ENCODE results near the gene ITPRIP. TPM values are rescaled to one million over a fixed set of nuclear protein-coding genes. Genes with fewer than 3 reads are reported as not detected.

ITPRIP gene
- total and polyA plus RNA-seq, 2 of the 8 experiments (the other 6 are each of a cell fraction or from before 2014, with no cell fraction given): 15.3 to 16.9 TPM

DNA sequence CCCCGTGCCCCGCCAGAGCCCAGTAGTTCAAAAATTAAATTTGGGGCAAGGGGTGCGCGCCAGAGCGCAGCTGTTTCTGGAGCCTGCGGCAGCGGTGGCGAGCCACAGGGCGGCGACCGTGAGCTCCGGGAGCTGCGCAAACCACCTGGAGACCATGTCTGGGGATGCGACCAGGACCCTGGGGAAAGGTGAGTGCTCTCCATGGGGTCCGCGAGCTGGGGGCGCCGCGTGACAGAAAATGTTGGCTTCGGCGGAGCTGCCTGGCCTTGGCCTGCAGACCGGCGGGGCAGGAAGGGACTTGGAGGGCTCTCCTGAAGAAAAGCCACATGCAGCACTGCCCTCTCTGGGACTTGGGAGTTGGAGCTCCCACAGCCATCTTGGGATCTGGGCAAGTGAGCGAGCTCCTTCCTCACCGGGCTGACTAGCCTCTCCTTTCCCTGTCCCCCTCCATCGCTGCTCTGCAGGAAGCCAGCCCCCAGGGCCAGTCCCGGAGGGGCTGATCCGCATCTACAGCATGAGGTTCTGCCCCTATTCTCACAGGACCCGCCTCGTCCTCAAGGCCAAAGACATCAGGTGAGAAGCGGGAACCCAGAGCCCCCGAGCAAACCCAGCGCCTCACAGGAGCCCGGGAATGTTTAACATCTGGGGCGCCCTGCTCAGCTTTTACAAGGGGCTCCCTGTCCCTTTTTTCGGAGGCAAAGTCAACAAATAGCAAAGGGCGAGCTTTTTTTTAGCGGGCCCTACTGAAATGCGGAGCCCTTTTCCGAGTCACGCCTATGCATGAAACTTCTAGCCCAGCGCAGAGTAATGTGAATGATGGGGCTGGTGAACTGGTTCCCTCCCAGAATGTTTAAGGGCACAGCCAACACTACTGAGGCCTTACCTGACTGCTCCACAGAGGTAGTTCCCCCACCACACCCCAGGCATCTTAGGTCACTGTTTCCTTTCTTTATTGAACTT lies 63.2 kb downstream of the ITPRIP start:
- CTCF ChIA-PET (ENCODE audit: partially characterized antibody): interaction anchor here (0.8 to 8.7 kb wide), 65 partner anchors 9 to 562 kb away, joined by 3 to 146 read pairs (median 5); partner anchors contain the start of genes CFAP43, CFAP58, GSTO1 and ITPRIP
- peak overlapping the region; percentile 73; the same call in 1 of the 2 replicates for H3K18ac ChIP-seq (ENCODE audit: extremely low read depth, low read length)
- peak overlapping the region; percentile 52 for H3K56ac ChIP-seq (replicated peaks; ENCODE audit: insufficient read length, low read depth, low read length)
- peaks cover 0 to 2% (median 0%) of the 10 kb centered on the region in 4 experiments; a peak in 2 of 8 replicates for H3K36me3 ChIP-seq (ENCODE audit: control insufficient read depth in 2 of 4, insufficient read depth in 4 of 4, low read length in 3 of 4)
- no peak overlapping the region for H2BK15ac ChIP-seq (ENCODE audit: low read length)
- H3K4me2 ChIP-seq (ENCODE audit: insufficient read depth in 1 of 2, low read depth in 2 of 2, low read length in 2 of 2): peak overlapping the region; percentile 59 to 70
- no peak overlapping the region for H2AK5ac ChIP-seq (ENCODE audit: low read depth, low read length)
- no peak overlapping the region for H2BK120ac ChIP-seq (replicated peaks; ENCODE audit: low read depth, low read length)
- peak overlapping the region; percentile 96; the same call in 1 of the 2 replicates for H4K8ac ChIP-seq (ENCODE audit: extremely low read depth, insufficient read depth, low read length)
- no peak for FAIRE-seq
- peaks cover 0 to 7% (median 2%) of the 10 kb centered on the region in 4 experiments; a peak in 2 of 7 replicates for H3K27me3 ChIP-seq (replicated peaks in 1 of 4; ENCODE audit: control insufficient read depth in 3 of 4, extremely low read depth in 1 of 4, insufficient read depth in 3 of 4, low read length in 3 of 4)
- H2BK12ac ChIP-seq (ENCODE audit: low read depth, low read length): 0 out of 2 replicates have a peak overlapping the region, but pooled peaks have one; percentile 88
- H3K4me1 ChIP-seq (replicated peaks in 1 of 4; ENCODE audit: control insufficient read depth in 3 of 4, insufficient read depth in 4 of 4, low read length in 3 of 4): peaks cover 0 to 1% (median 0%) of the 10 kb centered on the region in 4 experiments; a peak in 2 of 7 replicates
- H2BK5ac ChIP-seq (ENCODE audit: low read depth, low read length): 0 out of 2 replicates have a peak overlapping the region, but pooled peaks have one; percentile 36
- H2BK20ac ChIP-seq (ENCODE audit: low read length): no peak overlapping the region
- peak overlapping the region; percentile 45 to 66 (median 54) for H3K4me3 ChIP-seq (ENCODE audit: extremely low read depth in 1 of 4, insufficient read depth in 2 of 4, low read depth in 3 of 4, low read length in 4 of 4)
- no peaks in the 10 kb centered on the region for H3K23me2 ChIP-seq (ENCODE audit: low read depth, low read length)
- H4K20me1 ChIP-seq (replicated peaks in 1 of 2; ENCODE audit: control insufficient read depth in 1 of 2, insufficient read depth in 2 of 2, low read length in 2 of 2): no peaks in the 10 kb centered on the region
- whole genome bisulfite sequencing, 2 experiments (ENCODE audit: extremely low coverage in 1 of 2, insufficient coverage in 1 of 2, insufficient read length in 1 of 2, insufficient replicate concordance in 2 of 2, low coverage in 1 of 2, low lambda C conversion rate in 2 of 2, missing lambda C conversion rate in 1 of 2): 28% methylated on average over 40 of the region's 42 CpGs; no CpG with 5 or more reads in 1 of the 2 experiments
- H2AFZ ChIP-seq (ENCODE audit: low read length): peak overlapping the region; percentile 92; the same call in 1 of the 2 replicates
- no peak overlapping the region for H3K4ac ChIP-seq (replicated peaks; ENCODE audit: insufficient read length, low read depth, low read length)
- H3K79me2 ChIP-seq (ENCODE audit: control insufficient read depth in 1 of 2, insufficient read depth in 2 of 2, low read length in 2 of 2): no peaks in the 10 kb centered on the region
- POLR2A ChIA-PET (ENCODE audit: partially characterized antibody): interaction anchor here (0.7 to 3.4 kb wide), 15 partner anchors 9 to 154 kb away, joined by 3 to 20 read pairs (median 5); partner anchors contain the start of genes CFAP58, GSTO1, ITPRIP and SFR1
- H4K91ac ChIP-seq (replicated peaks; ENCODE audit: insufficient read length, low read length): no peak overlapping the region
- H3K9me3 ChIP-seq (ENCODE audit: insufficient read depth in 2 of 2, low read depth in 1 of 2, low read length in 1 of 2): no peaks in the 10 kb centered on the region
- peak overlapping the region; percentile 45 for H4K5ac ChIP-seq (ENCODE audit: insufficient read length, low read depth, low read length)
- H3K23ac ChIP-seq (ENCODE audit: insufficient read length): no peak overlapping the region
- H3K79me1 ChIP-seq (ENCODE audit: low read depth, low read length): no peaks in the 10 kb centered on the region
- peak overlapping the region in 3 of 4 experiments; percentile 51 to 61 (median 51); a peak in 5 of 7 replicates for H3K9ac ChIP-seq (replicated peaks in 1 of 4; ENCODE audit: extremely low read depth in 1 of 4, low read depth in 3 of 4, low read length in 3 of 4)
- no peak overlapping the region for H3K27ac ChIP-seq (ENCODE audit: low read depth, low read length)
- peak; percentile 46 to 91 for DNase-seq (ENCODE audit: low read depth in 1 of 2, low spot score in 2 of 2)
- H3K14ac ChIP-seq (ENCODE audit: insufficient read length): no peak overlapping the region
- no peak for TF ChIP-seq EGR1 (IDR thresholded peaks at IDR 0.05; ENCODE audit: borderline replicate concordance, low read depth, low read length)
- peak; percentile 63 to 73 for TF ChIP-seq RAD21 (IDR thresholded peaks at IDR 0.05 in 1 of 2, conservative IDR thresholded peaks at IDR 0.05 in 1 of 2; ENCODE audit: low read depth in 2 of 2, low read length in 2 of 2)
- TF ChIP-seq SP1 (IDR thresholded peaks at IDR 0.05; ENCODE audit: low read depth, low read length): no peak
- no peak for TF ChIP-seq CTBP2 (IDR thresholded peaks at IDR 0.05; ENCODE audit: borderline replicate concordance, insufficient read depth, insufficient read length, low read length)
- TF ChIP-seq TAF1 (IDR thresholded peaks at IDR 0.05; ENCODE audit: low read depth, low read length): peak; percentile 55; the same call in 1 of the 2 replicates
- TF ChIP-seq HDAC2 (IDR thresholded peaks at IDR 0.05; ENCODE audit: borderline replicate concordance in 1 of 2, low read depth in 2 of 2, low read length in 2 of 2): peak in 1 of 2 experiments; percentile 67; a peak in 1 of 4 replicates
- TF ChIP-seq TAF7 (optimal IDR thresholded peaks at IDR 0.05; ENCODE audit: borderline replicate concordance, low read depth, low read length): peak; percentile 59
- TF ChIP-seq MAX (IDR thresholded peaks at IDR 0.05): peak; percentile 81

Measured in H1 (cell line).